Stimulated activated CD4-positive, alpha-beta T cell treated with anti-CD3 and anti-CD28 coated beads, TNF-alpha, amount 100 ng/mL, for 4 hours (primary cell): Measurements from ENCODE around the gene HPSE.
A peak's percentile ranks its signal among the peaks of the same experiment; 100 is the strongest.

ENCODE experiments used
- DNase-seq, 3 experiments: peaks; one replicate each; pipeline ENCODE4 v3.0.0-alpha.2; 2020; ENCODE audit warnings: low read depth in 3 of 3

Gene HPSE

GRCh38 chr4:83334425-83335241 lies at the start of gene HPSE:
TSS of gene HPSE (minus strand) at chr4:83334848. CDS start at chr4:83334782, 66 bp downstream.
- DNase-seq, result peak; percentile 42 to 49 (median 45)

GRCh38 chr4:83382850-83383249 lies 48.2 kb upstream of the HPSE start:
- no peak for DNase-seq

- DNase-seq, result no peak
Observed at GRCh38 chr4:83381173-83381572, 46.5 kb upstream of the HPSE start.

GRCh38 chr4:83378419-83378818 lies 43.8 kb upstream of the HPSE start:
- no peak for DNase-seq

- DNase-seq, result no peak
Observed at GRCh38 chr4:83372931-83373330, 38.3 kb upstream of the HPSE start.

- DNase-seq, result no peak
Observed at GRCh38 chr4:83371936-83372335, 37.3 kb upstream of the HPSE start.

GRCh38 chr4:83371235-83371634 lies 36.6 kb upstream of the HPSE start:
- DNase-seq, result no peak

- DNase-seq, result no peak
Observed at GRCh38 chr4:83370640-83370906, 35.9 kb upstream of the HPSE start.

- no peak for DNase-seq
Observed at GRCh38 chr4:83369831-83370639, 35.4 kb upstream of the HPSE start.

- DNase-seq, result no peak
Observed at GRCh38 chr4:83364312-83364711, 29.7 kb upstream of the HPSE start.

GRCh38 chr4:83362492-83363329 lies 28.1 kb upstream of the HPSE start:
- no peak for DNase-seq

- no peak for DNase-seq
Observed at GRCh38 chr4:83361416-83362103, 26.9 kb upstream of the HPSE start.

GRCh38 chr4:83360018-83360417 lies 25.4 kb upstream of the HPSE start:
- DNase-seq, result no peak

GRCh38 chr4:83358410-83358809 lies 23.8 kb upstream of the HPSE start:
- no peak for DNase-seq

GRCh38 chr4:83356899-83357661 lies 22.4 kb upstream of the HPSE start:
- no peak for DNase-seq

- DNase-seq, result no peak
Observed at GRCh38 chr4:83353516-83353915, 18.9 kb upstream of the HPSE start.

GRCh38 chr4:83348074-83348473 lies 13.4 kb upstream of the HPSE start:
- no peak for DNase-seq

GRCh38 chr4:83342476-83342875 lies 7.8 kb upstream of the HPSE start:
- DNase-seq, result no peak

GRCh38 chr4:83340692-83341343 lies 6.2 kb upstream of the HPSE start:
- peak in 1 of 3 experiments; percentile 7 for DNase-seq

- no peak for DNase-seq
Observed at GRCh38 chr4:83339573-83339972, 4.9 kb upstream of the HPSE start.
